GM10847 (cell line): ENCODE results near the gene TUBA3D.
"Not testable (repeated sequence)": the region's sequence is repeated elsewhere in the genome, so short reads cannot be mapped to it uniquely, and the experiment has no call there.

Experiments used
- POLR2A ChIP-seq: IDR thresholded peaks from 2 replicates; pipeline ENCODE4 v1.6.1; 2011; ENCODE audit not compliant: insufficient read length; ENCODE audit errors: extremely low read depth

Gene TUBA3D

GRCh38 chr2:131475831-131476230, at the start of gene TUBA3D:
Gene TUBA3D (plus strand): TSS chr2:131476119. CDS start chr2:131476200, 81 bp downstream.
- no peak for TF ChIP-seq POLR2A

DNA sequence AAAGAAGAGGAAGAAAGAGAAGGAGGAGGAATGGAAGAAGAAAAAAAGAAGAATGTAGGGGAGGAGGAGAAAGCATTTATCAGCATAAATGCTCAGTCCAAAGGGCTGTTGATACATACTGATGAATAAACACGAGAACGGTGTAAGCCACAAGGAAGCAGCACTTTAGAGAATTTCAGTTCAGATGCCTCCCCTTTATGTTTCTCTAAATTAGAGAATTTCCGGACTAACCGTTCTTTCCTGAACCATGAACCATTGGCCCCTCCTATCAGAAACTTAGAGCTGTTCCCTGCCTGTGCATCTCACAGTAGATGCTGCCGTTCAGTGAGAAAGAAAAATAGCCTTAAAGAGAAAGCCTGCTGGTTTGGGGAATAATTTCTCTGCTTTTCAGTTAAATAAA, 49.2 kb upstream of the TUBA3D start:
- no peak for TF ChIP-seq POLR2A

GRCh38 chr2:131431336-131431735, 44.6 kb upstream of the TUBA3D start:
- no peak for TF ChIP-seq POLR2A

DNA sequence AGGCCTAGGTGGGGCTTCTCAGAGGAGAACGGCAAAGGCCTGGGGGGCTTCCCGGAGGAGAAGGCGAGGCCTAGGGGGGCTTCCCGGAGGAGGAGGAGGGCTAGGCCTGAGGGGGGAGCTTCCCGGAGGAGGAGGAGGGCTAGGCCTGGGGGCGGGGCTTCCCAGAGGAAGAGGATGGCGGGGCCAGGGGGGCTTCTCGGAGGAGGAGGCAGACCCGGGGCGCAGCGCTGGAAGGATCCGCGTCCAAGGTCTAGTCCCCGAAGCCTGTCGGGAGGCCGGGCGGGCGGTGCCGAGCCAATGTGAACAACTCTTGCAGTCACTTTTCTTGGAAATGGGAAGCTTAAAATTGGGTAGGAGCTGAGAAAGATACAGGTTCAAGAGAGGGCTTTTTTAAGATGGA, 30.0 kb upstream of the TUBA3D start:
- no peak for TF ChIP-seq POLR2A

- no peak for TF ChIP-seq POLR2A
Observed at GRCh38 chr2:131488306-131489205, 12.6 kb downstream of the TUBA3D start.

DNA sequence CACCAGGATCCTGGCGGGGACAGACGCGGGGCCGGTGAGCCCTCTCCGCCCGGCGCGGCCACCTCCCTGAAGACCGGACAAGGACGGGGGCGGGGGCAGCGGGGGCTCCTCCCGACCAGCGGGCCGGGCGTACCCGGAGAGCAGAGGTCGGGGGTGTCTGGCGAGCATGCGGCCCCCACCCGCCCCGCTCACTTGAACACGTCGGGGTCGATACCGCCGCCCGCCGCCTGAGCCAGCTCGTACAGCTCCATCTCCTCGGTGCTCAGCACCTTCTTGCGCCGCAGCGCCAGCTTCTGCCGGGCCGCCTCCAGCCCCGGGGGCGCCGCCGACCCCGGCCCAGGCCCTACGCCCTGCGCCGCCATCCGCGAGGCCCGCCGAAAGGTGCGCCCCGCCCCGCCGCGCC, 16.1 kb downstream of the TUBA3D start, which contains the start of gene MZT2A:
Gene MZT2A (minus strand): TSS at position 383 of the 403 bp plus-strand sequence. CDS start 21 bp downstream, at position 362.
- not testable (repeated sequence) for TF ChIP-seq POLR2A

- peak; percentile 39 for TF ChIP-seq POLR2A
Observed at GRCh38 chr2:131492418-131493198, 16.7 kb downstream of the TUBA3D start.

DNA sequence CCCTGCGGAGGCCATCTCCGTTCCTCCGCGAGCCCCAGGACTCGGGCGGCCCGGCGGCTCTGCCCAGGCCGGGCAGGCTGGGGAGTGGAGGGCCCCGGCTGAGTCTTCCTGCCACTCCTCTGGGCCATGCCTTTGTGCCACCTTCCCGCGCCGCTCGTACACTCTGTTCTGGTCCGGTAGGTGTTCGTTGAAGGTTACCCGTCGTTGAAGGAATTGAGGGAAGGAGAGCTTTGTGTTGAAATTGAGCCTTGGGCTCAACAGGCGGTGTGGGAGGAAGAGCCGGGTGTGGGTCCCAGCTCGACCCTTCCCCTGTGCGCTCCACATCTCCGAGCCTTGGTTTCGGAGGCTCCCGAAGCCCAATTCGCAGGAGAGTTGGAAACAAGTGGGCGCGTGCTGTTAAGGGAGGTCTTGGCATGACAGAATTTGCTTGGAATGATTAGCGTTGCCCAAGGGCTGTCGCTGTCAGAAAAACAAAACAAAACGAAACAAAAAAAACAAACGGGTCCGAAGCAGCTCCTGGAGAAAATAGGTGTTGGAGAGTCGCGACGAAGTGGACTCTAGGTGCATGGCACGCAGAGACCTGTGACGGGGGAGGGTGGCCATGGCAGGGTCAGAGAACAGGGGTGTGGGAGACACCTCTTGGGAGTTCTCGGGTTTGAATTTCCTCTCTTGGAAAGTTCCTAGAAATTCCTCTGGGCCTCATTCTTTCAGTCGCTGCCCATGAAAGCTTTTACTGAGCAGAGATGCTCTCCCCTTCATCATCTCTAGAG, 17.5 kb downstream of the TUBA3D start:
- TF ChIP-seq POLR2A: no peak

GRCh38 chr2:131509615-131510014, 33.7 kb downstream of the TUBA3D start:
- no peak for TF ChIP-seq POLR2A

- TF ChIP-seq POLR2A: no peak
Observed at GRCh38 chr2:131516011-131516410, 40.1 kb downstream of the TUBA3D start.

- TF ChIP-seq POLR2A: no peak
Observed at GRCh38 chr2:131517106-131517831, 41.4 kb downstream of the TUBA3D start.

DNA sequence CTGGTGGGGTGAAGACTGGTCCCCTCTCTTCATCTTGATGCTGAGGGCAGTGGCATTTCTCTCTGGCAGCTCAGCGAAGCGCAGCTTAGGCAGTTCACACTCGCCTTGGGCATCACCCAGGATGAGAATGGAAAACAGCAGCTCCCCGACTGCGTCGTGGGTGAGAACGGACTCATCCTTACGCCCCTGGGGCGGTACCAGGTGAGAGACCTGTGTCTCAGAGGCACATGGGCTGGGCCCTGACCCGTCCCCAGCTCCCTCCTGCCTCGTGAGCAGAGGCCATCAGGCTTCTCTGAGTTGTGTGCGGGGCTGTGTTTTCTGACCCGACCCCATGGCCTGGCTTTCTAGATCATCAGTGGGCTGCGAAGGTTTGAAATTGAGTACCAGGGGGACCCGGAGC, 43.5 kb downstream of the TUBA3D start:
- no peak for TF ChIP-seq POLR2A

GRCh38 chr2:131520526-131520925, 44.6 kb downstream of the TUBA3D start:
- no peak for TF ChIP-seq POLR2A

DNA sequence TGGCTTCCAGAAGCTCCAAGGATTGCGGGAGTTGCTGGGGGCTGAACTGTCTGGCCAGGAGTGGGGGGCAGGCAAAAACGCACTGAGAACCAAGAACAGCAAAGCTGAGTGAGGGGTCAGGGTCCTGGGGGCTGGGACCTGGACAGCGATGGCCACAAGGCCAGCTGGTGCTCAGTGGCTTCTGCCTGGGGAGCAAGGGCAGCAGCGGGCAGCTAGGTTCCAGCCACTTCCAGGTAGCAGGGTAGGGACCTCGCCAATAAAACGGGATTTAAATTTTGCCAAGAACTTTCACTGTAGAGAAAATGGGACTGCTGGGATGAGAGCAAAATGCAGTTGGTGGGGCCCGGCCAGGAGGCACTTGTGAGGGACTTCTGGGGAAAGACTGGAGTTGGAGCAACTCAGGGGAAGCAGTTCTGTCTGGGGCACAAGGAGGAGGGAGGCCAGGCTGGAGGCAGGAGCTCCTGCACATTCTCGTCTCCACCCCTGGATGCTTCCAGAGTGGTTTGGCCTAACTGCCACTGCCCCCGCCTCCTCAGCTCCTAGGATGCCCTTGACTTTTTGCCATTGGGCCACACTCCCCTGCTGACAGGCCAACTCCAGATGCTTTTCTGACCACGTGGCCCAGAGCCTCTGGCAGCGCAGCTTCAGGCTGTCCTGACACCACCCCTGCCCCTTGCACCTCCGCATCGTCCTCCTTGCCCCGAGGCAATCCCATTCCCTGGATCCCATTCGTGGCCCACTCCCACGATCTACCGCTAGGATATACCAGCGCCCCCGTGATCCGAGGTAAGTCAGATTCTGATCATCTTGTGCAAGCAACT, 46.3 kb downstream of the TUBA3D start:
- no peak for TF ChIP-seq POLR2A
